Activated CD4-positive, alpha-beta T cell treated with anti-CD3 and anti-CD28 coated beads for 36 hours (primary cell): ENCODE results near the gene ELOB. TPM values are rescaled to one million over a fixed set of nuclear protein-coding genes. Genes with fewer than 3 reads are reported as not detected.

Source experiments
- ATAC-seq: fragments of 200-7000 bp; cut with Tn5 transposase; one replicate; pipeline ENCODE4 v1.10.0; 2021; ENCODE audit warnings: mild to moderate bottlenecking, moderate library complexity
- CTCF ChIA-PET: fragments of 350-600 bp; sonication (Branson Sonifier 250); formaldehyde crosslinking; loops from one replicate; lab custom pipeline; 2021; ENCODE audit warnings: antibody characterized with exemption; lab: Charles Lee
- POLR2A ChIA-PET: fragments of 350-600 bp; sonication (Branson Sonifier 250); formaldehyde crosslinking; loops from one replicate; lab custom pipeline; 2021; ENCODE audit warnings: antibody characterized with exemption, inconsistent platforms; lab: Charles Lee
- DNase-seq: peaks from one replicate; pipeline ENCODE4 v3.0.0-alpha.2; 2020
- H3K27ac Mint-ChIP-seq: one replicate; pipeline ENCODE4 v1.8.0; 2021; ENCODE audit warnings: mixed read lengths
- H3K27me3 Mint-ChIP-seq: one replicate; pipeline ENCODE4 v1.8.0; 2021; ENCODE audit warnings: mixed read lengths
- H3K36me3 Mint-ChIP-seq: one replicate; pipeline ENCODE4 v1.8.0; 2021; ENCODE audit warnings: low read depth, mixed read lengths
- H3K4me1 Mint-ChIP-seq: one replicate; pipeline ENCODE4 v1.8.0; 2021; ENCODE audit warnings: mixed read lengths
- H3K4me3 Mint-ChIP-seq: one replicate; pipeline ENCODE4 v1.8.0; 2021; ENCODE audit warnings: mild to moderate bottlenecking, moderate library complexity, mixed read lengths
- H3K9me3 Mint-ChIP-seq: one replicate; pipeline ENCODE4 v1.8.0; 2021; ENCODE audit warnings: low read depth, mixed read lengths
- intact Hi-C, 2 experiments: fragments of 100-400 bp; cut with DNase I in 1 of 2; cut with micrococcal nuclease in 1 of 2; formaldehyde crosslinking; loops; one replicate each; pipeline versions ENCODE4 v1.14.2 to v1.15.1; 2022 to 2024; cut with DNase I, micrococcal nuclease
- total RNA-seq, 2 experiments: library from RNA; stranded (reverse); gene quantifications; one replicate each; pipeline ENCODE4 v1.2.3, GENCODE V29; 2021

ELOB gene
- total RNA-seq, 2 experiments from 2014 or later, result 268 to 269 TPM

- Mint-ChIP-seq H3K4me3 (no peak overlapping the region), H3K36me3 (no peaks in the 10 kb centered on the region), H3K27me3 (peaks cover 2% of the 10 kb centered on the region), H3K27ac (no peak overlapping the region), H3K4me1 (no peaks in the 10 kb centered on the region), H3K9me3 (no peaks in the 10 kb centered on the region)
- intact Hi-C loops, result no loop called here
- DNase-seq (no peak), ATAC-seq (no peak)
- CTCF ChIA-PET, result no interaction called here
- POLR2A ChIA-PET, result no interaction called here
These were observed 41.3 kb upstream of the ELOB start for GRCh38 chr16:2818272-2818876.

- intact Hi-C loops, result no loop called here
- ChIA-PET POLR2A (no interaction called here), CTCF (interaction anchor here (1.9 kb wide), 1 partner anchor 51 kb away, joined by 6 read pairs; no protein-coding TSS in a partner anchor)
These were observed 40.5 kb upstream of the ELOB start for GRCh38 chr16:2817340-2818271.

DNA sequence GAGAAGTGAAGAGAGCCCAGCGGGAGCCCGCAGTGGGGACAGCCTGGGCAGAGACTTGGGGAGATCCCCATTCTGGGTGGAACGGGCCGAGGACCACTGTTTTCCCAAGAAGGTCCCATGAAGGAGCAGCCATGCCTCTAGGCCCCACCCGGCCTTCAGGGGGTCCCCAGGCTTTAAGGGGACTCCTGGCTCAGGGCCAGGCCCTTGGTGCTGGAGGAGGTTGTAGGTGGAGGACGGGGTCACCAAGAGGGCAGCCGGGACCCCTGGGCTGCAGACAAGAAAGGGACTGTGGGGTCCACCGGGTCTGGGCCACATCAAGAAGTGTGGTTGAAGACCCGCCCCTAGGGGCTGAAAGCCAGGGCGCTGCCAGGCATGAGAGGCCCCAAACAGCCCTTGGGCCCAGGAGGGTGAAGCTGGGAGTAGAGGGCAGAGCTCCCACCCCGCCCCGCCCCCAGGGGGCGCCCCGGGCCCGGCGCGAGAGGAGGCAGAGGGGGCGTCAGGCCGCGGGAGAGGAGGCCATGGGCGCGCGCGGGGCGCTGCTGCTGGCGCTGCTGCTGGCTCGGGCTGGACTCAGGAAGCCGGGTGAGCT, 39.8 kb upstream of the ELOB start, which contains the start of gene PRSS21:
Gene PRSS21, plus strand, starts transcription at position 487 of the 589 bp plus-strand sequence. Its CDS starts 32 bp downstream, at position 519.
- ATAC-seq (no peak), DNase-seq (peak; percentile 28)
- intact Hi-C loops, result no loop called here
- Mint-ChIP-seq H3K9me3 (no peaks in the 10 kb centered on the region), H3K4me3 (no peak within 1 kb of the TSS), H3K27me3 (peaks cover 2% of the 10 kb centered on the region), H3K36me3 (no peaks in the 10 kb centered on the region), H3K4me1 (no peaks in the 10 kb centered on the region), H3K27ac (no peak within 1 kb of the TSS)
- ChIA-PET POLR2A (no interaction called here), CTCF (interaction anchor here (1.9 kb wide), 1 partner anchor 51 kb away, joined by 6 read pairs; no protein-coding TSS in a partner anchor)

More at GRCh38 chr16:2817340-2818271, 40.5 kb upstream of the ELOB start:
- Mint-ChIP-seq H3K27me3 (peaks cover 2% of the 10 kb centered on the region), H3K27ac (no peak overlapping the region), H3K4me1 (no peaks in the 10 kb centered on the region), H3K4me3 (no peak overlapping the region), H3K9me3 (no peaks in the 10 kb centered on the region), H3K36me3 (no peaks in the 10 kb centered on the region)
- no peak for ATAC-seq
- no peak for DNase-seq

- Mint-ChIP-seq H3K27me3 (peaks cover 6% of the 10 kb centered on the region), H3K4me3 (no peak overlapping the region), H3K36me3 (no peaks in the 10 kb centered on the region), H3K4me1 (no peaks in the 10 kb centered on the region), H3K9me3 (no peaks in the 10 kb centered on the region), H3K27ac (no peak overlapping the region)
- ChIA-PET POLR2A (no interaction called here), CTCF (no interaction called here)
- ATAC-seq (no peak), DNase-seq (no peak)
- intact Hi-C loops, result no loop called here
These were observed 38.3 kb upstream of the ELOB start for GRCh38 chr16:2815299-2815771.

DNA sequence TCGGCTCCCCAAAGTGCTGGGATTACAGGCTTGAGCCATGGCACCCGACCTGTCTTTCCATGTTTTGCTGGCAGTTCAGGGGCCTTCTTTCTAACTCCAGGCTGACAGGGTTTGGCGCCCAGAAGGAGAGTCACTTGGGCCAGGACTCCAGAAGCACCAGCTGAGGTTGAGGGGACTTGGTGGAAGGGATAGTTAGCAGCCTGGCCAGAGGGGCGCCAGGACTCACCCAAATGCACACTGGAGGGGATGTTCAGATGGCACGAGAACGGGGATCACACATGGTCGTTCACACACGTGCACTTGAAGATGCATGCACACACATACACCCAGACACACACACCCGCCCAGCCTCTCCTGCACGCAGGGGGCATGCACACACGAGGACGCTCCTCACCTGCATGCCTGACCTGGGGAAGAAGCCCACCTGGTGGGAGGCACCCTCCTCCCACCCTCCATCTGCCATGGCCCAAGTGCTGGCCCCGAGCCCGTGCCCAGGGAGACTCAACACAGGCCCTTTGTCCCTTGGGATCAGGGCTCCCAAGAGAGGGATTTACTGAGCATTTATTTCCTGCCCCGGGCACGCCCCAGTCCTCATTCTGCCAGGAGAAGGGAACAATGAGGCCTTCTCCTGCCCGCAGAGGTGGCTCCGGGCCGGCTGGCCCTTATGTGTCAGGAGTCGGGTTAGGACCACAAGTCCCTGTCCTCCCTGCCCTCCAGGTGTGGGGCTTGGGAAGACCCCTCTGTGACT, 37.6 kb upstream of the ELOB start:
- ChIA-PET CTCF (interaction anchor here (0.6 to 0.7 kb wide), 2 partner anchors 26 to 149 kb away, joined by 3 read pairs; no protein-coding TSS in a partner anchor), POLR2A (no interaction called here)
- ATAC-seq, result no peak
- H3K36me3 Mint-ChIP-seq, result no peaks in the 10 kb centered on the region
- intact Hi-C loops, result no loop called here
- H3K4me3 Mint-ChIP-seq, result no peak overlapping the region
- H3K4me1 Mint-ChIP-seq, result no peaks in the 10 kb centered on the region
- no peaks in the 10 kb centered on the region for H3K9me3 Mint-ChIP-seq
- peaks cover 6% of the 10 kb centered on the region for H3K27me3 Mint-ChIP-seq
- H3K27ac Mint-ChIP-seq, result no peak overlapping the region
- DNase-seq, result no peak

DNA sequence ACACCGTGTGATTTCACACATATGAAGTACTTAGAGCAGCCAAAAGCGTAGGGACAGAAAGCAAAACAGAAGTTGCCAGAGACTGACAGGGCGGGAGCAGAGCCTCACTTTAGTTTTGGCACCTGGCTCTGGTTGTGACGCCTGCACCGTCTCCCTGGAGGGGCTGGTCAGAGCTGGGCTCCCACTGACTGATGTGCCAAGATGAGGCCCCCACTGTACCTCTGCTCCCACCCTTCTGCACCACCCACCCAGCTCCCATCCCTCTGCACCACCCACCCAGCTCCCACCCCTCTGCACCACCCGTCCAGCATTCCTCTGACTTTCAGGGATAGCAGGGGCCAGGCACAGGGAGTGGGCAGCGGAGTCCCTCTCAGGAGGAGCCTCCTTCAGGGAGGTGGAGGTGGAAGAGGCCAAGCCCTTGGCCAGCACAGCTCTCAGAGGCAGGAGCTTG, 36.7 kb upstream of the ELOB start:
- no peak for DNase-seq
- ATAC-seq, result no peak
- peaks cover 7% of the 10 kb centered on the region for H3K27me3 Mint-ChIP-seq
- no peaks in the 10 kb centered on the region for H3K4me1 Mint-ChIP-seq
- no peak overlapping the region for H3K4me3 Mint-ChIP-seq
- intact Hi-C loops, result no loop called here
- CTCF ChIA-PET, result interaction anchor here (0.6 to 0.7 kb wide), 2 partner anchors 27 to 150 kb away, joined by 3 read pairs; no protein-coding TSS in a partner anchor
- no peaks in the 10 kb centered on the region for H3K36me3 Mint-ChIP-seq
- POLR2A ChIA-PET, result no interaction called here
- no peak overlapping the region for H3K27ac Mint-ChIP-seq
- no peaks in the 10 kb centered on the region for H3K9me3 Mint-ChIP-seq

DNA sequence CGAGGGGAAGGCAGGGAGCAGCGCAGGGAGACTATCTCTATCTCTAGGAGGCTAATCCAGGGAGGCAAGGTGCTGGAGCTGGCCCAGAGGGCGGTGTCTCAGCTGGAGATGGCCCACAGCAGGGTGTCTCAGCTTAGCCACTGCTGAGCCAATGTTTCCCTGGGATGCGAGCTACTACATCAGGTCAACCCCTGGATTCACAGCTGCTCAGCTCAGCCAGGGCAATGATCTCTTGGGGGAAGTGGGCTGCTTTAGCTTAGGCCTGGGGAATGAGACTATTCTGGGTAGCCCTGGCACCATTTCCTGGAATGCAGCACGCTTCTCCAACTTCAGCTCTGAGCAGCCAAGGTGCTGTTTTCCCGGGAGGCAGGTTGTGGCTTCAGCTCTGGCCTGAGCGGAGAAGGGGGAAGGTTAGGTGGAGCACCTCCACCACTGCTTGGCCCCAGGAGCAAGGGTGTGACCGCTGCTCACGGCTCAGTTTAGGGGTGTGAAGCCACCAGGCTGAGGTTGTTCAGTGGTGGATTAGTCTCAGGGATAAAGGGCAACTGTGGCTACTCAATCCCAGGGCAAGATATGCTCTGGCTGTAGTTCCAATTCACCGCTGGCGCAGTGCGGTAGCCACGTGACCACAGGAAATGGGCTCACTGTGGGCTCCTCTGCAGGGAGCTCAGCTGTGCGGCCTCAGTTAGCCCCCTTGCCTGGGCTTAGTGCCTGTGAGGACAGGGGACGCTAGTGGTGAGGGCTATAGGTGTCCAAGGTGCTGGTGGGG, 34.8 kb upstream of the ELOB start:
- DNase-seq (no peak), ATAC-seq (no peak)
- no peak overlapping the region for H3K27ac Mint-ChIP-seq
- peaks cover 8% of the 10 kb centered on the region for H3K27me3 Mint-ChIP-seq
- POLR2A ChIA-PET, result no interaction called here
- no peaks in the 10 kb centered on the region for H3K9me3 Mint-ChIP-seq
- no peaks in the 10 kb centered on the region for H3K4me1 Mint-ChIP-seq
- no peaks in the 10 kb centered on the region for H3K36me3 Mint-ChIP-seq
- H3K4me3 Mint-ChIP-seq, result no peak overlapping the region
- intact Hi-C loops, result no loop called here
- CTCF ChIA-PET, result interaction anchor here (1.6 kb wide), 1 partner anchor 56 kb away, joined by 5 read pairs; no protein-coding TSS in a partner anchor

DNA sequence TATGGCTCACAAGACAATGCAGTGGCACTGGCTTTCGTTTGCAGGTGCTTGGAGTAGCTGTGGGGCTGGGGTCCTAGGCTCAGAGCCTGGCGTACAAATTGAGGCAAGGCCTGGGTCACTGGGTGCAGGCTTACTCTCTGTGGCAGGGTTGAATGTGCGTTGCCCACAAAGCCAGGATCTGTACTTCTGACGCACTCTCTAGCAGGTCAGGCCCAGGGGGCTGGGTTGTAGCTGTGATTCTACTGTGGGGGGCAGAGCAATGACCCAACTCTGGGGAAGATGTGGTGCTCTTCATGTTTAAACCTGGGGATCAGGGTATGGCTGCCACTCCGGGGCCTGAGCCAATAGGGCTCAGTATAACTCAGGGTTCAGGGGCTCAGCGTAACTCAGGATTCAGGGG, 33.6 kb upstream of the ELOB start:
- CTCF ChIA-PET, result interaction anchor here (0.6 to 0.8 kb wide), 3 partner anchors 17 to 106 kb away, joined by 3 read pairs; no protein-coding TSS in a partner anchor
- Mint-ChIP-seq H3K4me3 (no peak overlapping the region), H3K27ac (no peak overlapping the region), H3K36me3 (no peaks in the 10 kb centered on the region), H3K4me1 (no peaks in the 10 kb centered on the region), H3K9me3 (no peaks in the 10 kb centered on the region), H3K27me3 (peaks cover 12% of the 10 kb centered on the region)
- POLR2A ChIA-PET, result no interaction called here
- no peak for DNase-seq
- intact Hi-C loops, result no loop called here
- ATAC-seq, result no peak

GRCh38 chr16:2809149-2809760, 32.2 kb upstream of the ELOB start:
- intact Hi-C loops, result no loop called here
- H3K27ac Mint-ChIP-seq, result no peak overlapping the region
- H3K9me3 Mint-ChIP-seq, result peaks cover 2% of the 10 kb centered on the region
- H3K27me3 Mint-ChIP-seq, result peaks cover 12% of the 10 kb centered on the region
- ChIA-PET CTCF (no interaction called here), POLR2A (no interaction called here)
- DNase-seq (no peak), ATAC-seq (no peak)
- H3K4me3 Mint-ChIP-seq, result no peak overlapping the region
- no peaks in the 10 kb centered on the region for H3K4me1 Mint-ChIP-seq
- H3K36me3 Mint-ChIP-seq, result no peaks in the 10 kb centered on the region

GRCh38 chr16:2808181-2808580, 31.1 kb upstream of the ELOB start:
- CTCF ChIA-PET, result no interaction called here
- Mint-ChIP-seq H3K4me1 (no peaks in the 10 kb centered on the region), H3K36me3 (no peaks in the 10 kb centered on the region), H3K9me3 (peaks cover 9% of the 10 kb centered on the region), H3K27ac (no peak overlapping the region), H3K4me3 (no peak overlapping the region), H3K27me3 (peaks cover 10% of the 10 kb centered on the region)
- intact Hi-C loops, result no loop called here
- DNase-seq, result no peak
- no peak for ATAC-seq
- POLR2A ChIA-PET, result no interaction called here
